ENCODE data around the gene LRIG3.

The LRIG3 gene

DNA sequence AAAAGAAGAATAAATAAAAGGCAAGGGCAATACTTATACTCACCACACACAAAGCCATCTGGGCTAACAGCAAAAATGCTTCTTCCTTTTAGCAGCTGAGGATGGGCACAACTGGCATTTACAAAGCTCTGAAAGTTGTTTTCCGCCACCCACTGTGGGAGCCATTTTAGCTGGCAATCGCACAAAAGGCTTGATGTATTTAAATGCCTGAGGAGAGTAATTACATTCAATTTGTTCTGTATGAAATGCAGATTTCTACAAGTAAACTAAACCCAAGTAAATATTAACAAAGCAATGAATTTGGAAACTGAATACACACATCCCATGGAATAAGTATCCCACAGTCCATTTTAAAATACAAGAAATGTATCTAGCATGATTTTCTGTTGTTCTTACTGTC is 37.5 kb downstream of the LRIG3 start:
- no peak overlapping the region for H3K4me3 ChIP-seq (ENCODE audit: low read length)
- no peak for DNase-seq (ENCODE audit: low read depth)
- TF ChIP-seq, protein P1, sequence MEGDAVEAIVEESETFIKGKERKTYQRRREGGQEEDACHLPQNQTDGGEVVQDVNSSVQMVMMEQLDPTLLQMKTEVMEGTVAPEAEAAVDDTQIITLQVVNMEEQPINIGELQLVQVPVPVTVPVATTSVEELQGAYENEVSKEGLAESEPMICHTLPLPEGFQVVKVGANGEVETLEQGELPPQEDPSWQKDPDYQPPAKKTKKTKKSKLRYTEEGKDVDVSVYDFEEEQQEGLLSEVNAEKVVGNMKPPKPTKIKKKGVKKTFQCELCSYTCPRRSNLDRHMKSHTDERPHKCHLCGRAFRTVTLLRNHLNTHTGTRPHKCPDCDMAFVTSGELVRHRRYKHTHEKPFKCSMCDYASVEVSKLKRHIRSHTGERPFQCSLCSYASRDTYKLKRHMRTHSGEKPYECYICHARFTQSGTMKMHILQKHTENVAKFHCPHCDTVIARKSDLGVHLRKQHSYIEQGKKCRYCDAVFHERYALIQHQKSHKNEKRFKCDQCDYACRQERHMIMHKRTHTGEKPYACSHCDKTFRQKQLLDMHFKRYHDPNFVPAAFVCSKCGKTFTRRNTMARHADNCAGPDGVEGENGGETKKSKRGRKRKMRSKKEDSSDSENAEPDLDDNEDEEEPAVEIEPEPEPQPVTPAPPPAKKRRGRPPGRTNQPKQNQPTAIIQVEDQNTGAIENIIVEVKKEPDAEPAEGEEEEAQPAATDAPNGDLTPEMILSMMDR (IDR thresholded peaks at IDR 0.05; ENCODE audit: insufficient read depth, low read depth, low read length, missing control alignments) = no peak

DNA sequence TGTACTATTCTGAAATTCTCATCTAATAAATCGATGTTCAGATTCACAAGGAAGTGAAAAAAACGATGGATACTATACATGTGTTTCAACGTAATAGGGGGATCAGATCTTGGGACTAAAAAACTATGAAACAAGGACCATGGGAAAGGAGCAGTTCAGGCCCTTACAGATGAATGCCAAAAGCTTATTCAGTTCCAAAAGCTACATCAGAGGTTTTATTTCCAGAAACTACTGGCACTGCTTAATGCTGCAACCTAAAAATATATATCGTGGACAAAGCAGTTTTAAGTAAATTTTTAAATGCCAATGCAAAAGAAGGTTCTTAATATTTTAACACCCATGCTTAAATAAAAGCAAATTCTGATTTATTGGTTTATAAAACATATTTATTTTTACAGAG is 38.5 kb downstream of the LRIG3 start:
- no peak for DNase-seq (ENCODE audit: low read depth)
- no peak overlapping the region for H3K4me3 ChIP-seq (ENCODE audit: low read length)
- TF ChIP-seq, protein P1 (IDR thresholded peaks at IDR 0.05; ENCODE audit: insufficient read depth, low read depth, low read length, missing control alignments) = no peak

DNA sequence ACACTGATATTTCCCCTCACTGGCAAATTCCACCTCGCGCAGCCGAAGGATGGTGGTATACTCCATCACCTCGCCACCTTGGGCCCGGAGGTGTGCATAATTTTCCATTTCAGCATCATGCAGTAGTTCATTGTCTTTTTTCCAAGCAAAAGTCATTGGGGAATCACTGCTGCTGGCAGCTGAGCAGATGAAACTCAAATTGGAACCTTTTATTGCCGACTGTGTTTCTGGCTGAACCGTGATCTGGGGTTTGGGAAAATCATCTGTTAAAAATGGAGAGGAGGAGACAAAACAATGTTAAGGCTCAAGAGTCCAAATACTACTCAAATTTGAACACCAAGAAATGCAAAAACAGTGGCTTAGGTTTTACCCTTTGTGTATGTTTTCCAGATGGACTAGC is 39.7 kb downstream of the LRIG3 start:
- DNase-seq (ENCODE audit: low read depth) = no peak
- H3K4me3 ChIP-seq (ENCODE audit: low read length) = no peak overlapping the region
- TF ChIP-seq, protein P1 (IDR thresholded peaks at IDR 0.05; ENCODE audit: insufficient read depth, low read depth, low read length, missing control alignments) = no peak

DNA sequence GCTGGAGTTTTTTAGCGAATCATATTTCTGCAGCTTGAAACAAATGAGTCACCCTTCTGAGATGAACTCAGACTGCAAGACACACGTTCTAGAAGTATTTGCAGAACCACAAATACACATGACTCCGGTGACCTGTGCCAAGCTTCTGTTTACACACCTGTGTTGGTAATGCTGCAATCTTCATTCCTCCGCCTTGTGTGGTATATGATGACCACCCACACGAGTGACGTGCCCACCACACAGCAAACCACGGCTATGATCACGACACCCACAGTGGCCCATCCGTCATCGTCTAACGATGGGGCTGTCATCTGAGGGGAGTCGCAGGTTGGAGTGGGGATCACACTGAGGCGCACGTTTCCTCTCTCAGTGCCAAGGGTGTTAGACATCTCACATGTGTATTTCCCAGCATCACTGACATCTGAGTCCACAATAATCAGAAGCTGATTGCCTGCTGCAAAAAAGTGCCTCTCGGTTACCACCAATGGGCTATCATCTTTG is 43.0 kb downstream of the LRIG3 start:
- H3K4me3 ChIP-seq (ENCODE audit: low read length) = no peak overlapping the region
- DNase-seq (ENCODE audit: low read depth) = peak; percentile 98
- TF ChIP-seq, protein P1 (IDR thresholded peaks at IDR 0.05; ENCODE audit: insufficient read depth, low read depth, low read length, missing control alignments) = no peak

DNA sequence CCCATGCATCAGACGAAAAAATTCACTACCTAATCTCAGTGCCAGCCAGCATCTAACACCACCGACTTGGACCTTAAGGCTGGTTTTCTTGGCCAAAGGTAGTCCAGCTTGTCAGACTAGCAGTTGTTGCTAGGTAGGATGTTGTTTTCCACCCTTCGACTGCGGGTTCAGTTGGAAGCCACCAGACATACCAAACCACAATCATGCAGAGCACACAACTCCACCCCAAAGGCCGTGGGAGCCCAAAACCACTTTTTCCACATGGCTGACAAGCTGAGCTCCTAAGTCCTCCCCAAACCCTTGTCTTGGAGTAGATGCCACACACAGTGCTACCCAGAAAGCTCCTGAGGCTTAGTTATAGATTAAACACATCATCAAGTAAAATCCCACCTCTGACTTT is 46.8 kb downstream of the LRIG3 start:
- no peak overlapping the region for H3K4me3 ChIP-seq (ENCODE audit: low read length)
- DNase-seq (ENCODE audit: low read depth) = no peak
- TF ChIP-seq, protein P1 (IDR thresholded peaks at IDR 0.05; ENCODE audit: insufficient read depth, low read depth, low read length, missing control alignments) = no peak

- TF ChIP-seq, protein P1 (IDR thresholded peaks at IDR 0.05; ENCODE audit: insufficient read depth, low read depth, low read length, missing control alignments) = no peak
- no peak for DNase-seq (ENCODE audit: low read depth)
- no peak overlapping the region for H3K4me3 ChIP-seq (ENCODE audit: low read length)
Measured at GRCh38 chr12:58871556-58871955, 48.7 kb downstream of the LRIG3 start.

- no peak overlapping the region for H3K4me3 ChIP-seq (ENCODE audit: low read length)
- TF ChIP-seq, protein P1 (IDR thresholded peaks at IDR 0.05; ENCODE audit: insufficient read depth, low read depth, low read length, missing control alignments) = no peak
- DNase-seq (ENCODE audit: low read depth) = no peak
Measured at GRCh38 chr12:58870595-58870994, 49.7 kb downstream of the LRIG3 start.

Measured in epithelial cell of esophagus (primary cell).